GM23338 (cell line): ENCODE results near the gene KRTAP9-8. TPM values are rescaled to one million over a fixed set of nuclear protein-coding genes. Genes with fewer than 3 reads are reported as not detected.

Experiments
- ATAC-seq: fragments of 200-7000 bp; cut with Tn5 transposase; 3 replicates; pipeline ENCODE4 v1.9.1; 2020
- DNase-seq: peaks from one replicate; pipeline ENCODE4 v3.0.0-alpha.2; 2015; ENCODE audit warnings: low spot score
- H2AFZ ChIP-seq: fragments of 200-600 bp; sonication (generic); 2 replicates; pipeline ENCODE4 v1.8.0; 2016; ENCODE audit warnings: antibody characterized with exemption, mild to moderate bottlenecking, moderate library complexity
- H3F3A ChIP-seq: fragments of 200-600 bp; sonication (generic); replicated peaks from 2 replicates; pipeline ENCODE4 v1.8.0; 2017; ENCODE audit warnings: antibody characterized with exemption, mixed run types, low read depth
- H3K27ac ChIP-seq: fragments of 200-600 bp; sonication (generic); 2 replicates; pipeline ENCODE4 v1.6.1; 2016; ENCODE audit warnings: low read depth
- H3K27me3 ChIP-seq: fragments of 200-600 bp; sonication (generic); 2 replicates; pipeline ENCODE4 v1.8.0; 2016; ENCODE audit warnings: mild to moderate bottlenecking, mixed run types, moderate library complexity; ENCODE audit not compliant: insufficient read depth
- H3K36me3 ChIP-seq: fragments of 200-600 bp; sonication (generic); 2 replicates; pipeline ENCODE4 v1.8.0; 2016; ENCODE audit warnings: mild to moderate bottlenecking; ENCODE audit not compliant: insufficient read depth
- H3K4me1 ChIP-seq: fragments of 200-600 bp; sonication (generic); 2 replicates; pipeline ENCODE4 v1.8.0; 2016; ENCODE audit warnings: mild to moderate bottlenecking, moderate library complexity; ENCODE audit not compliant: insufficient read depth
- H3K4me2 ChIP-seq: fragments of 200-600 bp; sonication (generic); 2 replicates; pipeline ENCODE4 v1.7.1; 2017; ENCODE audit warnings: mixed run types
- H3K4me3 ChIP-seq: fragments of 200-600 bp; sonication (generic); 2 replicates; pipeline ENCODE4 v1.6.1; 2016; ENCODE audit warnings: mixed run types
- H3K79me2 ChIP-seq: fragments of 200-600 bp; sonication (generic); replicated peaks from 2 replicates; pipeline ENCODE4 v1.8.0; 2017; ENCODE audit warnings: mild to moderate bottlenecking; ENCODE audit not compliant: insufficient read depth
- H3K9me2 ChIP-seq: fragments of 200-600 bp; sonication (generic); 2 replicates; pipeline ENCODE4 v1.8.0; 2017; ENCODE audit not compliant: insufficient read depth
- H4K20me1 ChIP-seq: fragments of 200-600 bp; sonication (generic); replicated peaks from 2 replicates; pipeline ENCODE4 v1.8.0; 2017; ENCODE audit warnings: mild to moderate bottlenecking; ENCODE audit not compliant: insufficient read depth
- H3K27ac Mint-ChIP-seq: 2 replicates; pipeline ENCODE4 v1.8.0; 2020; ENCODE audit warnings: inconsistent platforms, mild to moderate bottlenecking, moderate library complexity, mixed read lengths
- H3K27me3 Mint-ChIP-seq: 3 replicates; pipeline ENCODE4 v1.8.0; 2022; ENCODE audit warnings: low read depth, mild to moderate bottlenecking, moderate library complexity, mixed read lengths, inconsistent platforms; ENCODE audit not compliant: insufficient read depth, poor library complexity
- H3K36me3 Mint-ChIP-seq: 3 replicates; pipeline ENCODE4 v1.8.0; 2021; ENCODE audit warnings: low read depth, mild to moderate bottlenecking, inconsistent platforms, moderate library complexity, mixed read lengths
- H3K4me1 Mint-ChIP-seq: 3 replicates; pipeline ENCODE4 v1.8.0; 2020; ENCODE audit warnings: mild to moderate bottlenecking, inconsistent platforms, mixed read lengths
- H3K4me3 Mint-ChIP-seq: 3 replicates; pipeline ENCODE4 v1.8.0; 2021; ENCODE audit warnings: moderate library complexity, mild to moderate bottlenecking, inconsistent platforms, mixed read lengths
- H3K9me3 Mint-ChIP-seq: 3 replicates; pipeline ENCODE4 v1.8.0; 2020; ENCODE audit warnings: moderate library complexity, mild to moderate bottlenecking, inconsistent platforms, mixed read lengths
- CREB1 ChIP-seq: fragments of 250-450 bp; sonication (Bioruptor Pico); IDR thresholded peaks from 2 replicates; pipeline ENCODE4 v1.5.0; 2020; ENCODE audit warnings: low read depth, mild to moderate bottlenecking, moderate library complexity
- CTCF ChIP-seq, 2 experiments: fragments of 200-600 bp in 1 of 2; sonication (generic) in 1 of 2; conservative IDR thresholded peaks; 2 replicates each; pipeline versions ENCODE4 v1.5.1 to v1.6.1; 2016 to 2017; ENCODE audit warnings: antibody characterized with exemption in 2 of 2, low read depth in 2 of 2, mild to moderate bottlenecking in 2 of 2, moderate library complexity in 1 of 2
- EZH2 ChIP-seq: fragments of 200-600 bp; sonication (generic); IDR thresholded peaks from one replicate; pipeline ENCODE4 v1.8.0; 2017; ENCODE audit warnings: antibody characterized with exemption, mild to moderate bottlenecking, low read depth; ENCODE audit not compliant: unreplicated experiment
- JUNB ChIP-seq: IDR thresholded peaks from one replicate; pipeline ENCODE4 v1.6.1; 2016; ENCODE audit warnings: antibody characterized with exemption; ENCODE audit not compliant: unreplicated experiment
- NANOG ChIP-seq: IDR thresholded peaks from 2 replicates; pipeline ENCODE4 v1.6.1; 2016; ENCODE audit warnings: antibody characterized with exemption, borderline replicate concordance
- POLR2AphosphoS5 ChIP-seq: IDR thresholded peaks from 2 replicates; pipeline ENCODE4 v1.6.1; 2016; ENCODE audit warnings: antibody characterized with exemption, low read depth
- REST ChIP-seq: IDR thresholded peaks from one replicate; pipeline ENCODE4 v1.6.1; 2018; ENCODE audit warnings: antibody characterized with exemption; ENCODE audit not compliant: unreplicated experiment
- STAT1 ChIP-seq: IDR thresholded peaks from one replicate; pipeline ENCODE4 v1.6.1; 2016; ENCODE audit warnings: antibody characterized with exemption; ENCODE audit not compliant: unreplicated experiment
- ZNF114 ChIP-seq: fragments of 250-450 bp; sonication (Bioruptor Pico); IDR thresholded peaks from 2 replicates; pipeline ENCODE4 v1.5.0; 2020; ENCODE audit warnings: mild to moderate bottlenecking, moderate library complexity
- ZNF331 ChIP-seq: fragments of 250-450 bp; sonication (Bioruptor Pico); IDR thresholded peaks from 2 replicates; pipeline ENCODE4 v1.5.0; 2020; ENCODE audit warnings: low read depth, mild to moderate bottlenecking, moderate library complexity
- ZNF462 ChIP-seq: fragments of 250-450 bp; sonication (Bioruptor Pico); IDR thresholded peaks from 2 replicates; pipeline ENCODE4 v1.5.0; 2020; ENCODE audit warnings: mild to moderate bottlenecking, moderate library complexity
- polyA plus RNA-seq: library from polyadenylated mRNA; unstranded; fragments of >200 nt; fragmentation: Nextera tagmentation; extraction: Ambion mirVana; gene quantifications from 2 replicates; pipeline ENCODE4 v1.2.1, GENCODE V29; 2016
- total RNA-seq: library from RNA; depleted of rRNA; stranded (reverse); fragments of >200 nt; shearing (Covaris generic); gene quantifications from 2 replicates; pipeline ENCODE4 v1.2.3, GENCODE V29; 2014

KRTAP9-8 gene
- total and polyA plus RNA-seq, 2 experiments from 2014 or later = not detected

- Histone ChIP-seq H3K27ac (peak overlapping the region; percentile 47; the same call in 1 of the 2 replicates), H3K27me3 (no peaks in the 10 kb centered on the region), H3K9me2 (0 out of 2 replicates have a peak, but pooled peaks cover 3% of the 10 kb centered on the region), H4K20me1 (no peaks in the 10 kb centered on the region), H3K4me3 (no peak overlapping the region), H2AFZ (0 out of 2 replicates have a peak overlapping the region, but pooled peaks have one; percentile 30), H3K4me1 (peaks cover 19% of the 10 kb centered on the region), H3K36me3 (no peaks in the 10 kb centered on the region), H3F3A (no peaks in the 10 kb centered on the region), H3K79me2 (no peaks in the 10 kb centered on the region), H3K4me2 (peak overlapping the region; percentile 6; the same call in 1 of the 2 replicates)
- DNase-seq = peak; percentile 21
- Mint-ChIP-seq H3K9me3 (no peaks in the 10 kb centered on the region), H3K4me1 (peaks cover 18% of the 10 kb centered on the region), H3K27me3 (no peaks in the 10 kb centered on the region), H3K27ac (no peak overlapping the region), H3K36me3 (no peaks in the 10 kb centered on the region), H3K4me3 (no peak overlapping the region)
- TF ChIP-seq POLR2AphosphoS5 = no peak
- TF ChIP-seq JUNB = no peak
- no peak for ATAC-seq
These were observed 46.2 kb downstream of the KRTAP9-8 start for GRCh38 chr17:41284043-41284442.

- H3K27me3 ChIP-seq = no peaks in the 10 kb centered on the region
- Mint-ChIP-seq H3K27me3 (no peaks in the 10 kb centered on the region), H3K9me3 (no peaks in the 10 kb centered on the region), H3K4me3 (no peak overlapping the region), H3K36me3 (no peaks in the 10 kb centered on the region), H3K4me1 (peaks cover 18% of the 10 kb centered on the region), H3K27ac (no peak overlapping the region)
- DNase-seq (no peak), ATAC-seq (no peak)
- H3F3A ChIP-seq = no peaks in the 10 kb centered on the region
- no peaks in the 10 kb centered on the region for H4K20me1 ChIP-seq
- peak overlapping the region; percentile 6; the same call in 1 of the 2 replicates for H3K27ac ChIP-seq
- H3K9me2 ChIP-seq = 0 out of 2 replicates have a peak, but pooled peaks cover 3% of the 10 kb centered on the region
- no peaks in the 10 kb centered on the region for H3K36me3 ChIP-seq
- H3K4me1 ChIP-seq = peaks cover 19% of the 10 kb centered on the region
- H3K79me2 ChIP-seq = no peaks in the 10 kb centered on the region
- H2AFZ ChIP-seq = no peak overlapping the region
- H3K4me3 ChIP-seq = no peak overlapping the region
- H3K4me2 ChIP-seq = peak overlapping the region; percentile 6; the same call in 1 of the 2 replicates
- TF ChIP-seq ZNF331 (no peak), NANOG (no peak), CREB1 (CRISPR knock-in tag) (no peak), POLR2AphosphoS5 (no peak), STAT1 (no peak), REST (no peak), ZNF462 (CRISPR knock-in tag) (no peak), ZNF114 (CRISPR knock-in tag) (no peak), JUNB (no peak), EZH2 (no peak), CTCF (conservative IDR thresholded peaks at IDR 0.05; ENCODE audit: low read depth in 2 of 2) (no peak)
These were observed 46.7 kb downstream of the KRTAP9-8 start for GRCh38 chr17:41284546-41284945.
